Adipose tissue (tissue), 3 donors: ENCODE results near the gene RBPJ. TPM values are rescaled to one million over a fixed set of nuclear protein-coding genes. Genes with fewer than 3 reads are reported as not detected.

Experiments
- H3K27ac ChIP-seq: one replicate; pipeline ENCODE4 v1.5.1; 2013; ENCODE audit warnings: low read depth, low read length
- WGBS, 3 donors: extraction: QIAGEN DNeasy Blood & Tissue Kit; methylation state at CpG; one replicate each; pipeline ENCODE4 v1.1.7; 2013; 5-methylcytosine and 5-hydroxymethylcytosine counted together
- polyA plus RNA-seq, 3 donors: library from polyadenylated mRNA; stranded (reverse); fragments of 200-250 nt; gene quantifications; one replicate each; pipeline ENCODE4 v1.2.3, GENCODE V29; 2013
- donor health status: healthy with polysubstance abuse.
- donor health status: Bipolar disorder and iron deficiency.
- donor health status: healthy.

The RBPJ gene
- polyA plus RNA-seq, 3 donors = 12.1 to 72.5 (median 25.9) TPM

- 42 to 70% (median 67%) methylated on average over 2 of the region's 2 CpGs for WGBS, 3 donors
These were observed 110.8 kb downstream of the RBPJ start for GRCh38 chr4:26431461-26432180.

GRCh38 chr4:26432419-26432818 lies 111.6 kb downstream of the RBPJ start:
- WGBS, 3 donors = 30 to 91% (median 81%) methylated on average over 5 of the region's 5 CpGs
- no peak overlapping the region for H3K27ac ChIP-seq

More at GRCh38 chr4:26431461-26432180, 110.8 kb downstream of the RBPJ start:
- H3K27ac ChIP-seq = no peak overlapping the region

DNA sequence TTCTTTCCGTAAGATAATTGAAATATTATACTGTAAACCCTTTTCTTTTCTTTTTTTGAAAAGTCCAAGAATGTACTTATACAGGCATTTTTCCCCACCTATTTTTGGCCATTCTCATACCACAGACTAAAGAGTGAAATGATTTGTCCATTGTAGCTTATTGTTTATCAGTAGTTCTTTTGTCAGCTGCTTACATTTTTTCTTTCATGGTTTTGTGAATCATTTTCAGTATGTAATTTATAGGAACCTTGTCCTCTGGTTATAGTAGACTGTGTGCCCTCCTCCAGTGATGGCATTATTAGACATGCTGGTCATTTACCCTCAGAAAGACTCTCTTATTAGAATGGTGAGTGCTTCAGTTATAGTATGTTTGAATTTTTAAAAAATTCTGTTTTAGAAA lies 112.7 kb downstream of the RBPJ start:
- WGBS, 3 donors = 83 to 100% (median 93%) methylated on average over 1 of the region's 1 CpG
- H3K27ac ChIP-seq = no peak overlapping the region

DNA sequence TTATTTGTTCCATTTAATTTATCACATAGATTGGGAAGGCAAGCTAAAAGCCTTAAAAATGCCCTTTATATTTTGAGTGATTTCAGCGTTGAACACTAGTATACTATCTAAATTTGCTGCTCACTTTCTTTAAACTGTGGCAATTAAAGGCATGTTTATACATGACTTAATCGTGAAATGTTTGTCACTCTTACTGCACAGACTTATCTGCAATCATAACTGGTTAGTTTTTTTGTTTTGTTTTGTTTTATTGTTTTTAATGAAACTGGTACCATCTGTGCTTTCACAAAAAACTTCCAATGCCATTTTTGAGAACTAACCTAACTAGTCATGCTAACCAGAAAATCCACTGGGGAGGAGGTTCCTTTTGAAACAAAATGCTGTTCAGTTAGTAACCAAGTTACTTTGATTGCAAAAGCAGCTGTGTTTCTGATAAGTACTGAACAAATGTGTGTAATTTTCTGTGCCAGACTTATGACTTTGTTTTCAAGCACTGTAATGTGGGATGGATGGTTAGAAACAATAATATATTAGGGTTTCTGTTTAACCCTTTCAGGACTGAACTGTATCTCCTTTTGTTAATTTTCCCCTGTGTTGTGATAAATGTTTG lies 113.3 kb downstream of the RBPJ start:
- 35 to 83% (median 66%) methylated on average over 2 of the region's 2 CpGs for WGBS, 3 donors
- H3K27ac ChIP-seq = no peak overlapping the region

DNA sequence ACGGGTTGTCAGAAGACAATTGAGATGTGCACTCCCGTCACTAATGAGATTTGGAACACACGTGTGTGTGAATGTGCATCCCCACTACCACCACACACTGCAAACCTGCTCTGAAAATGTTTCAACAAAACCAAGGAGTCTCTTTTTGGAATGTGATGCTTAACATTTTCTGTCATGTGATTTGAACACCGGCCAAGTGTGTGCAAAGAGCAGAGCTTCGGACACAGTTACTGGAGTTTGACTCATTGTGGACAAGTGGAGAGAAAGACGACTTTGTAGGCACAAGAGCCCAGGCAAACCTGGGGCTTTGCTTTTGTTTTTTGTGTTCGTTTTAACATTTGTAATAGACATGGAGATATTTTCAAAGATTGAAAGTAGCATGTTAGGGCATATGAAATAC lies 120.3 kb downstream of the RBPJ start:
- WGBS, 3 donors = 59 to 67% (median 61%) methylated on average over 7 of the region's 7 CpGs
- no peak overlapping the region for H3K27ac ChIP-seq

DNA sequence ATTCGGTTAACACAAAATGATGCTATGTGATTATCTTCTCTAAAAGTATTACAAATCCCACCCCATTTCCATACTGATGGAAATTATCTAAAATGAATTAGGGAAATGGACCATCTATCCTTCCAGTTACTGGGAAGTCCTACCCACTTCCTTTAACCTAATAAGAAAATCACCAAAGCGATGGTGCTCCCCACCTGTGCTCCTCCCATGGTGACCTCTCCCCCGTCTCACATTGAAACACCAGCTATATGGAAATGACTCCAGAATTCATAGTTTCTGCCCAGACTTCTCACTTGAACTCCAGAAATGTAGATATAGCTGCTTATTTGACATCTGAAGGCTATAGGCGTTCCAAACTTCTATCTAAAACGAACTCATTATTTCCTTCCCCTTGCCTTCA lies 121.0 kb downstream of the RBPJ start:
- no peak overlapping the region for H3K27ac ChIP-seq
- 86 to 98% (median 97%) methylated on average over 5 of the region's 5 CpGs for WGBS, 3 donors

DNA sequence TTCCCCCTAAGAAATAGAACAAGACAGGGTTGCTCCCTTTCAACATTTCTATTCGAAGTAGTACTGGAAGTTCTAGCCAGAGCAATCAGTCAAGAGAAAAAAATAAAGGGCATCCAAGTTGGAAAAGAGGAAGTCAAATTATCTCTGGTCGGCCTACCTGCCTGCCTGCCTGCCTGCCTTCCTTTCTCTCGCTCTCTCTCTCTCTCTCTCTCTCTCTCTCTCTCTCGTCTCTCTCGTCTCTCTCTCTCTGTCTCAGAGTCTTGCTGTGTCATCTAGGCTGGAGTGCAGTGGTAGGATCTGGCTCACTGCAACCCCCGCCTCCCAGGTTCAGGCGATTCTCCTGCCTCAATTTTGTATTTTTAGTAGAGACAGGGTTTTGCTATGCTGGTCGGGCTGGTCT lies 126.6 kb downstream of the RBPJ start:
- no peak overlapping the region for H3K27ac ChIP-seq
- 72 to 86% (median 84%) methylated on average over 5 to 8 of the region's 8 CpGs for WGBS, 3 donors

DNA sequence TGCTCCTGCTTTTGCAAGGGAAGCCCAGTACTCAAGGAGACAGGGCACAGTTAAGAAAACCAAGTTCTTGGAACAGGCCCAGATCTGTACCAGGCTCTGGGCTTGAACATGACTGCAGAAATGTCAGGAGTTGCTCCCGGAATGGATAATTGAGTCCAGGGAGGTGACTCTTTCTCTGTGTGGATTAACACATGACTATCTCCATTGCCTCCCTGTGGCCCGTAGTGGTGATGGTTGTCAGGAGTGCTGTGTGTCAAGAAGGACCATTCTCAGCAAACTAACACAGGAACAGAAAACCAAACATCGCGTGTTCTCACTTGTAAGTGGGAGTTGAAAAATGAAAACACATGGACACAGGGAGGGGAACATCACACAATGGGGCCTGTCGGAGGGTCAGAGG lies 129.6 kb downstream of the RBPJ start:
- no peak overlapping the region for H3K27ac ChIP-seq
- 79 to 90% (median 87%) methylated on average over 5 of the region's 5 CpGs for WGBS, 3 donors

- 51 to 73% (median 71%) methylated on average over 3 of the region's 3 CpGs for WGBS, 3 donors
- no peak overlapping the region for H3K27ac ChIP-seq
These were observed 130.8 kb downstream of the RBPJ start for GRCh38 chr4:26451597-26451996.

DNA sequence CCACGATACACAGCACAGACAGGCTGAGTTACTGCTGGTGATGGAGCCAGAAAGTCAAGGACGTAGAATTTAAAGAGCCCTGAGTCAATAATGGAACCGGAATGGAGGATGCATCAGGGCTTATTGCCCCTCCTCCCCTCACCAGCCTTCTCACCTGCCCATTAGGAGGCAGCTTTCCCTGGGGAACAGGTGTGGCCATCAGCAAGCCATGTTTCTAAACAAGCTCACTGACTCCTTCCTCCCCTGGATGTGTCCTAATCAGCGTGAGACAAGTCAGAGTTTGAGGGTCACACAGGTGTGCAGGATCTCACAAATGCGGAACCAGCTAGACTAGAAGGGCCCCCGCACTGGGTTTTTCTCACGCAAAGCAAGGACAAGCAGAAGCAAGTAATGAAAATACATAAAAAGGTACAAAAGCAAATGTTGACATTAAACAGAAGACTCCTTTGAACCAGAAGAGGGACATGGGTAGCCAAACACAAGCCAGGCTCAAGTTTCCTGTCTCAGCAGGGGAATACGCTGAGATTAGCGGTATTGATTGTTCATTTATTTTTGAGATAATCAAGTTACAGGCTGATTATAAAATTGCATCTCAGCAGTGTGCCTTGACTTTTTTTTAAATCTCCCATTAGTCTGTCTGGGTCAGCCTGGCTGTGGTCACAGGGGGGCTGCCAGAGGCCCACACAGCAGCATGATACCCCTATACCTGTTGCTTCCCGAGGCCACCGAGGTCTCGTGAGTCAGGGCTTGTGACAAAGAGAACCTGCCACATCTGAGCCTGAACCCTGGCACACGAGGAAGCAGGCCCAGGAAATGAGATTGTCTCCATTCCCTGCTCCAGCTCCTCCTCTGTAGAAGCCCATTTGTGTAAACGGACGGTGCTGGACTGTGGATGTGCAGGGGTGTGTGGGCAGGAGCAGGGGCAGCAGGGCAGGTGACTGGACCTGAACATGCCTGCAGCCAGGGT lies 132.0 kb downstream of the RBPJ start:
- H3K27ac ChIP-seq = no peak overlapping the region
- 24 to 81% (median 76%) methylated on average over 15 of the region's 15 CpGs for WGBS, 3 donors

DNA sequence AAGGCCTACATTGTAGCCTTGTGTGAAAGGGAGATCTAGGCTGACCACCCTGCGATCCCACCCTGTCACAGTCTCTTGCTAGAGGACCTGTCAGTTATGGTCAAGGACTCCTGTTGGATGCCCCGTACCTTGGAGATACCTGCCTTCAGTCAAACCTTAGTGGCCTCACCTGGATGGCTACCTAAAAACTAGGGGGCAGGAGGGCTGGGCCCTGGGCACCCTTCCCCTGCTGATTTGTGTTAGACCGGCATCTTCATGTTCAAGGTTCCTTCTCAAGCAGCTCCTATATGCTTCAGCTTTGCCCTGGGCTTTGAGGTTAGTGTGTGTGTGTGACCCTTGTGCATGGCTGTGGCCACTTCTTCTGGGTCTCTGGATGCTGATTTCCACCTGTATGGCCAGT lies 134.1 kb downstream of the RBPJ start:
- H3K27ac ChIP-seq = no peak overlapping the region
- 93 to 97% (median 94%) methylated on average over 3 of the region's 3 CpGs for WGBS, 3 donors

- no peak overlapping the region for H3K27ac ChIP-seq
- 82 to 97% (median 87%) methylated on average over 2 of the region's 2 CpGs for WGBS, 3 donors
These were observed 134.8 kb downstream of the RBPJ start for GRCh38 chr4:26455571-26455970.

GRCh38 chr4:26457412-26457811 lies 136.6 kb downstream of the RBPJ start:
- 87 to 90% (median 88%) methylated on average over 6 of the region's 6 CpGs for WGBS, 3 donors
- no peak overlapping the region for H3K27ac ChIP-seq

DNA sequence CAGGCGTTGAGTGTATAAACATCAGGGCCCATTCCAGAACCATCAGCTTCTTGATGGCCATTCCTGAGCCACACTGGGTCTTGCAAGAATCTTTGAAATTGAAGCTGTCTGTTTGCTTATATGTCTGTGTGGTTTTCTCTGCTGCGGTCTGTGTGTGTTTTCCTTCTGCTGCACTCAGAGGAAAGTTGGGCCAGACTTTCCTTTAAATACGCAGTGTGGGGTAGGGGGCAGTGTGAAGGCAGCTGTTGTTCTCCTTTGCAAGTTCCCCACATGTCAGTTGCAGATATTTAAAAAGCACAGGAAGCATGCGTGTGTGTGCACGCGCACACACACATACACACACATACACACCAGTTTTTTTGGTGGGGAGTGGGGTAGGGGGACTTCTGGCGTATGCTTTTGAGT lies 137.3 kb downstream of the RBPJ start:
- H3K27ac ChIP-seq = no peak overlapping the region
- WGBS, 3 donors = 46 to 75% (median 56%) methylated on average over 7 of the region's 7 CpGs

DNA sequence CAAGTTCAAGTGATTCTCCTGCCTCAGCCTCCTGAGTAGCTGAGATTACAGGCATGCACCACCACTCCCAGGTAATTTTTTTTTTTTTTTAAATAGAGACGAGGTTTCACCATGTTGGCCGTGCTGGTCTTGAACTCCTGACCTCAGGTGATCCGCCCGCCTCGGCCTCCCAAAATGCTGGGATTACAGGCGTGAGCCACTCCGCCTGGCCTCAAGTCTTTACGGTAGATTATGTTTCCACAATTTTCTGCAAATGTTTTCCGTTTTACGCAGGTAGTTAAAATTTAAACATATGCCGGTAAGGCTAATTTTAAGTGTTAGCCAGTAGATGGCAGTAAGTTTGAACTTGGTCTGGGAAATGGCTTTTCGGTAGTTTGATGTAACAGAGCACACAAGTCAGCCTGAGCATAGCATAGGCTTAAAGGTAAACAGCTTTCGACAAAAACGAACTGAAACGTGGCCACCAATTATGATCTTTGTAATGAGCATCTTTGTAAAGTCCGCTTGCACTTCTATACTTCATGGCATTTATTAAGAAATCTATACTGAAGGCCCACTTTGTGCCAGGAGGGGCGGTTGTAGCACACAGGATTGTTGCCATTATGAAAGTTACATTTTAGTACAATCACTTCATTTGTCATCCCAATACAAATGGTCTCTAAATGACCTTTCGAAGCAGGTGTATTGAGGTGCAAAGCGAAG lies 138.4 kb downstream of the RBPJ start:
- 22 to 30% (median 29%) methylated on average over 19 of the region's 19 CpGs for WGBS, 3 donors
- H3K27ac ChIP-seq = no peak overlapping the region

DNA sequence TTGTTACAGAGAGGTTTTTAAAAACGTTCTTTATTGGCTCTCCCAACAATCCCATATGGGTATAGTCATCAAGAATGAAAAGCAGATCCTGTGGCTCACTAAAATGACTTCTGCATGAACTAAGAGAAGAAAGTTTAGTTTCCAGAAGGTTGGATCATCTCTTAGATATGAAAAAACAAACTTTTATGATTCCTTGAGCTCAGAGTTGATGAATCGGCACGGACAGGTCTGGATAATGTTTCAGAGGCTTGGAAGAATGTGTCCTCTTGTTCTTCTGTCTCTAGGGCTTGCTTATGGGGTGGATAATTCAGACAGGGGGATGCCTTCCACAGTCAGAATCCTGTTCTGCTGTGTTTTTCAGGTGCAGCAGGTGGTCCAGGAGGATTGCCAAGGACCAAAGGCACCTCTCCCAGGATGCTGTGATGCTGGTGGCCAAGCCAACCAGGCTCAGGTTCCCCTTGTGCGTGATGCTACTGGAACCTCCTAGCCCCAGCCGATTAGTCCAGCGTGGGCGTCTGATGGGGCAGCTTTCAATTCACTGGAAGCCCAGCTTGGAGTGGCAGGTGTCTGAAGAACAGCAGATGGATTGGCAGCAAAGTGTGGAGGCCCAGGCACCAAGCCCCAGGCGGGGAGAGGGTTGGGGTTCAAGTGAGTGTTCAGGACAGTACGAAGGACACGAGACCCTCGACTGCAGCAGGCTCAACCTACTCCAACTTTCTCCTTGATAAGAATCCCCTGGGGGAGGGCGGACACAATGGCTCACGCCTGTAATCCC lies 139.1 kb downstream of the RBPJ start:
- H3K27ac ChIP-seq = no peak overlapping the region
- 91 to 93% (median 93%) methylated on average over 13 of the region's 13 CpGs for WGBS, 3 donors

DNA sequence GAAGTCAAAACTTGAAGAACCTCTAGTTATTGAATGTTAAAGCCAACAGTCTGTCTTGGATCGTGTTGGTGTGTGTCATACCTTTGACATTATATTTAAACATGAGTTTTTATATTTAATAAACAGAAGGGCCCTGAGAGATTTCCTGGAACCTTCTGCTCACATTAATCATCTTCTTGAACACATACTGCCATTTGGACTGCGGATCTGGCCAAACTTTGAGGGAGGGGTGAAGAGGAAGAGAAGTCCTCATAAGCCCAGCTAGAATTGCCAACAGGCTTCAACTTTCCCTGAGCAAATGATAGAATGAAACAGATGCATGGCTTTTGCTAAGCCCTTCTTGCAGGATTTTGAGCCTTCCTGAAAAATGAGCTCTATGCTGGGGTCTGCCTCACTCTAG lies 142.1 kb downstream of the RBPJ start:
- no peak overlapping the region for H3K27ac ChIP-seq

DNA sequence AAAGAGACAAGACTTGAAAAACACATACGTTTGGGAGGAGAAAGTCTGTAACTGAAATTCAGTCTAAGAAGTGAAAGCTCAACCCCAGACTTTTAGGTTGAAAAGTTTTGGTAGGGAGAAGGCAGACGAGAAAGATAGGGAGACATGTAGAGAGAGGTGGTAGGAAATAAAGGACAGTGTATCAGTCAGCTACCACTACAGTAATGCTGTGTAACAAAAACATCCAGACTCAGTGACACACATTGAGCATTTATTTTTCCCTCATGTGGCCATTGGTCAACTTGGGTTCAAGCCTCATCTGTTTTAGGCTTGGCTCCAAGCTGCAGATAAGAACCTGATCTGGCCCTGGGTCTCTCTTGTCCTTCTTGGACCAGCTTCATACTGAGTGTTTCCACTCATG lies 142.6 kb downstream of the RBPJ start:
- no peak overlapping the region for H3K27ac ChIP-seq
- 89 to 93% (median 91%) methylated on average over 2 of the region's 2 CpGs for WGBS, 3 donors

More for the DNA sequence above, 142.1 kb downstream of the RBPJ start:
- WGBS, 3 donors = 39 to 60% (median 53%) methylated on average over 2 of the region's 2 CpGs
